Measurements from ENCODE around the gene SSPN.

The SSPN gene

GRCh38 chr12:26297396-26298070 lies 102.2 kb downstream of the SSPN start:
- TF ChIP-seq EZH2 (optimal IDR thresholded peaks at IDR 0.05; ENCODE audit: low read depth, low read length) (no peak), CTCF (IDR thresholded peaks at IDR 0.05; ENCODE audit: low read length) (no peak), EZH2phosphoT487 (IDR thresholded peaks at IDR 0.05; ENCODE audit: low read length) (no peak)
- H3K4me2 ChIP-seq (ENCODE audit: low read depth, low read length), result peak overlapping the region; percentile 81
- peaks cover 28% of the 10 kb centered on the region for H3F3A ChIP-seq (ENCODE audit: insufficient read depth, low read length)
- no peaks in the 10 kb centered on the region for H3K9me2 ChIP-seq (replicated peaks; ENCODE audit: insufficient read depth, low read length)
- no peaks in the 10 kb centered on the region for H4K20me1 ChIP-seq (ENCODE audit: insufficient read depth, low read length)
- H3K9me3 ChIP-seq (replicated peaks; ENCODE audit: insufficient read depth, low read length), result no peaks in the 10 kb centered on the region
- H3K27me3 ChIP-seq (replicated peaks; ENCODE audit: insufficient read depth, low read length), result no peaks in the 10 kb centered on the region
- H3K27ac ChIP-seq (ENCODE audit: low read length), result peak overlapping the region; percentile 96; the same call in 1 of the 2 replicates
- peaks cover 45% of the 10 kb centered on the region for H3K4me1 ChIP-seq (ENCODE audit: low read length)
- peak overlapping the region; percentile 56; the same call in 1 of the 2 replicates for H3K4me3 ChIP-seq (ENCODE audit: low read length)
- no peak for DNase-seq
- peak overlapping the region; percentile 65; the same call in 1 of the 2 replicates for H2AFZ ChIP-seq (ENCODE audit: low read length)
- no peaks in the 10 kb centered on the region for H3K36me3 ChIP-seq (replicated peaks; ENCODE audit: insufficient read depth, low read length)
- no peaks in the 10 kb centered on the region for H3K79me2 ChIP-seq (ENCODE audit: low read length)
- peak overlapping the region; percentile 63; the same call in 1 of the 2 replicates for H3K9ac ChIP-seq (ENCODE audit: low read length)

GRCh38 chr12:26298785-26299621 lies 103.6 kb downstream of the SSPN start:
- Histone ChIP-seq H3K27ac (ENCODE audit: low read length) (peak overlapping the region; percentile 96), H3K9me3 (replicated peaks; ENCODE audit: insufficient read depth, low read length) (no peaks in the 10 kb centered on the region), H3K9ac (ENCODE audit: low read length) (peak overlapping the region; percentile 63), H3K27me3 (replicated peaks; ENCODE audit: insufficient read depth, low read length) (no peaks in the 10 kb centered on the region), H3K4me1 (ENCODE audit: low read length) (peaks cover 46% of the 10 kb centered on the region), H3F3A (ENCODE audit: insufficient read depth, low read length) (peaks cover 28% of the 10 kb centered on the region), H3K79me2 (ENCODE audit: low read length) (no peaks in the 10 kb centered on the region), H3K4me3 (ENCODE audit: low read length) (peak overlapping the region; percentile 56), H2AFZ (ENCODE audit: low read length) (peak overlapping the region; percentile 65), H3K36me3 (replicated peaks; ENCODE audit: insufficient read depth, low read length) (no peaks in the 10 kb centered on the region), H3K4me2 (ENCODE audit: low read depth, low read length) (peak overlapping the region; percentile 81), H4K20me1 (ENCODE audit: insufficient read depth, low read length) (no peaks in the 10 kb centered on the region), H3K9me2 (replicated peaks; ENCODE audit: insufficient read depth, low read length) (no peaks in the 10 kb centered on the region)
- TF ChIP-seq EZH2 (optimal IDR thresholded peaks at IDR 0.05; ENCODE audit: low read depth, low read length), result no peak
- peak; percentile 30 for TF ChIP-seq CTCF (IDR thresholded peaks at IDR 0.05; ENCODE audit: low read length)
- DNase-seq, result peak; percentile 90

DNA sequence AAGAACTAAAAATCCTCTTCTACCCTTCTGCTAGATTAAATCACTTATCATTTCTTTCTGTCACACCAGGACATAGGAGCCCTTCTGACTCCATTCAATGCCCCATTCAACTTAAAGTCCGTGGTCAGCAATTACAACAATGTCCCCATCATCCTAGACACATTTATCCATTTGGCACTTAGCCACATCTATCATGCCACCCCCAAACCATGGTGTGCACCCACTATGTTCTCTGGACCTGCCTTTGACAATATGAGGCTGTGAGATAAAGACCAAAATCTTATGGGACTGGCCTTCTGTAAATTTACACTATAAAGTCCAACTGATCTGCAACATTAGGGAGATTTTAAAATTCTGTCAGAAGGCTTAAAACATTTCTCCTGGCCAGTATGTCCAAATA lies 104.4 kb downstream of the SSPN start:
- peak overlapping the region; percentile 96 for H3K27ac ChIP-seq (ENCODE audit: low read length)
- H3K9ac ChIP-seq (ENCODE audit: low read length), result peak overlapping the region; percentile 63
- peak overlapping the region; percentile 56 for H3K4me3 ChIP-seq (ENCODE audit: low read length)
- no peak for DNase-seq
- no peaks in the 10 kb centered on the region for H3K27me3 ChIP-seq (replicated peaks; ENCODE audit: insufficient read depth, low read length)
- H3K79me2 ChIP-seq (ENCODE audit: low read length), result no peaks in the 10 kb centered on the region
- H3K36me3 ChIP-seq (replicated peaks; ENCODE audit: insufficient read depth, low read length), result no peaks in the 10 kb centered on the region
- H4K20me1 ChIP-seq (ENCODE audit: insufficient read depth, low read length), result no peaks in the 10 kb centered on the region
- H3K9me2 ChIP-seq (replicated peaks; ENCODE audit: insufficient read depth, low read length), result no peaks in the 10 kb centered on the region
- TF ChIP-seq CTCF (IDR thresholded peaks at IDR 0.05; ENCODE audit: low read length) (no peak), EZH2 (optimal IDR thresholded peaks at IDR 0.05; ENCODE audit: low read depth, low read length) (no peak), EZH2phosphoT487 (IDR thresholded peaks at IDR 0.05; ENCODE audit: low read length) (no peak)
- peaks cover 28% of the 10 kb centered on the region for H3F3A ChIP-seq (ENCODE audit: insufficient read depth, low read length)
- peak overlapping the region; percentile 81; the same call in 1 of the 2 replicates for H3K4me2 ChIP-seq (ENCODE audit: low read depth, low read length)
- H3K9me3 ChIP-seq (replicated peaks; ENCODE audit: insufficient read depth, low read length), result no peaks in the 10 kb centered on the region
- peak overlapping the region; percentile 44; the same call in 1 of the 2 replicates for H2AFZ ChIP-seq (ENCODE audit: low read length)
- peaks cover 53% of the 10 kb centered on the region for H3K4me1 ChIP-seq (ENCODE audit: low read length)
